Measurements from ENCODE around the gene ASB5.

GRCh38 chr4:176268963-176269362 is at the start of gene ASB5:
- TF ChIP-seq ARNTL (CRISPR knock-in tag; IDR thresholded peaks at IDR 0.05; ENCODE audit: borderline replicate concordance, low read depth) (no peak), RARB (CRISPR knock-in tag; IDR thresholded peaks at IDR 0.05) (no peak), PATZ1 (CRISPR knock-in tag; IDR thresholded peaks at IDR 0.05; ENCODE audit: borderline replicate concordance) (no peak), POU6F1 (CRISPR knock-in tag; IDR thresholded peaks at IDR 0.05; ENCODE audit: borderline replicate concordance, low read depth) (no peak), ZNF8 (CRISPR knock-in tag; IDR thresholded peaks at IDR 0.05) (no peak), ZFP3 (CRISPR knock-in tag; IDR thresholded peaks at IDR 0.05) (no peak), SNAI2 (CRISPR knock-in tag; IDR thresholded peaks at IDR 0.05) (no peak), OSR1 (CRISPR knock-in tag; IDR thresholded peaks at IDR 0.05) (no peak), BACH2 (CRISPR knock-in tag; IDR thresholded peaks at IDR 0.05; ENCODE audit: borderline replicate concordance) (no peak), GLIS3 (CRISPR knock-in tag; IDR thresholded peaks at IDR 0.05) (no peak), ZNF565 (CRISPR knock-in tag; conservative IDR thresholded peaks at IDR 0.05; ENCODE audit: low read depth) (no peak), ZFP30 (CRISPR knock-in tag; IDR thresholded peaks at IDR 0.05) (no peak), TOX (CRISPR knock-in tag; IDR thresholded peaks at IDR 0.05; ENCODE audit: borderline replicate concordance) (no peak)
